AG04449 (cell line): ENCODE data around the gene OTOGL.

Experiments
- CTCF ChIA-PET: fragments of 350-600 bp; formaldehyde crosslinking; extraction: SDS; loops from one replicate; lab custom pipeline; 2021; ENCODE audit warnings: antibody characterized with exemption; lab: Yijun Ruan, JAX
- POLR2A ChIA-PET: fragments of 400-600, 350-600 bp; formaldehyde crosslinking; extraction: SDS; loops from one replicate; lab custom pipeline; 2020; ENCODE audit warnings: antibody characterized with exemption, inconsistent platforms; lab: Yijun Ruan, JAX
- DNase-seq: peaks from one replicate; pipeline ENCODE4 v3.0.0-alpha.2; 2010; ENCODE audit warnings: low read depth, low spot score
- H3K4me3 ChIP-seq: 2 replicates; pipeline ENCODE4 v1.5.1; 2011; ENCODE audit warnings: low read depth, mild to moderate bottlenecking, control low read depth, low read length
- CTCF ChIP-seq: IDR thresholded peaks from one replicate; pipeline ENCODE4 v1.5.1; 2011; ENCODE audit warnings: mild to moderate bottlenecking, moderate library complexity, low read length, control low read depth, inconsistent platforms; ENCODE audit not compliant: insufficient read depth; ENCODE audit errors: missing control alignments

OTOGL gene

GRCh38 chr12:80321653-80322052 lies 222.3 kb downstream of the OTOGL start:
- POLR2A ChIA-PET = no interaction called here
- TF ChIP-seq CTCF = no peak
- peak; percentile 1 for DNase-seq
- CTCF ChIA-PET = interaction anchor here (0.9 to 1.7 kb wide), 3 partner anchors 9 to 128 kb away, joined by 3 to 5 read pairs (median 3); no protein-coding TSS in a partner anchor
- H3K4me3 ChIP-seq = no peak overlapping the region

GRCh38 chr12:80325167-80325959 lies 226.0 kb downstream of the OTOGL start:
- no peak for TF ChIP-seq CTCF
- POLR2A ChIA-PET = no interaction called here
- H3K4me3 ChIP-seq = no peak overlapping the region
- no peak for DNase-seq
- CTCF ChIA-PET = interaction anchor here (1.0 to 1.3 kb wide), 2 partner anchors 12 to 55 kb away, joined by 4 read pairs; no protein-coding TSS in a partner anchor

GRCh38 chr12:80332827-80333226 lies 233.5 kb downstream of the OTOGL start:
- CTCF ChIA-PET = no interaction called here
- no peak for TF ChIP-seq CTCF
- H3K4me3 ChIP-seq = no peak overlapping the region
- DNase-seq = no peak
- POLR2A ChIA-PET = no interaction called here

GRCh38 chr12:80352474-80352873 lies 253.1 kb downstream of the OTOGL start:
- CTCF ChIA-PET = no interaction called here
- DNase-seq = no peak
- POLR2A ChIA-PET = no interaction called here

GRCh38 chr12:80353254-80353653 lies 253.9 kb downstream of the OTOGL start:
- ChIA-PET CTCF (no interaction called here), POLR2A (no interaction called here)
- peak; percentile 5 for DNase-seq
- no peak overlapping the region for H3K4me3 ChIP-seq
- TF ChIP-seq CTCF = no peak

More at GRCh38 chr12:80352474-80352873, 253.1 kb downstream of the OTOGL start:
- TF ChIP-seq CTCF = no peak
- no peak overlapping the region for H3K4me3 ChIP-seq

- DNase-seq = no peak
- no peak overlapping the region for H3K4me3 ChIP-seq
- no peak for TF ChIP-seq CTCF
- POLR2A ChIA-PET = no interaction called here
- CTCF ChIA-PET = interaction anchor here (1.0 kb wide), 1 partner anchor 902 kb away, joined by 3 read pairs; no protein-coding TSS in a partner anchor
Observed at GRCh38 chr12:80356097-80356496, 256.8 kb downstream of the OTOGL start.
